HG03354 (cell line): Measurements from ENCODE around the gene DPF1.

Source experiments
- ATAC-seq: cut with Tn5 transposase; IDR thresholded peaks from one replicate; pipeline ENCODE4 v1.9.1; 2021; ENCODE audit warnings: mild to moderate bottlenecking; ENCODE audit not compliant: unreplicated experiment, poor library complexity, severe bottlenecking

The DPF1 gene

GRCh38 chr19:38173291-38174041, 50.6 kb downstream of the DPF1 start:
- ATAC-seq: no peak

GRCh38 chr19:38172001-38172400, 52.0 kb downstream of the DPF1 start:
- no peak for ATAC-seq

- ATAC-seq: no peak
Observed at GRCh38 chr19:38170334-38170733, 53.7 kb downstream of the DPF1 start.

GRCh38 chr19:38168637-38169036, 55.4 kb downstream of the DPF1 start:
- ATAC-seq: no peak

GRCh38 chr19:38165335-38165734, 58.7 kb downstream of the DPF1 start:
- ATAC-seq: no peak

- no peak for ATAC-seq
Observed at GRCh38 chr19:38164526-38164925, 59.5 kb downstream of the DPF1 start.

- no peak for ATAC-seq
Observed at GRCh38 chr19:38163419-38164290, 60.4 kb downstream of the DPF1 start.

- ATAC-seq: no peak
Observed at GRCh38 chr19:38162632-38163031, 61.4 kb downstream of the DPF1 start.

GRCh38 chr19:38162094-38162493, 61.9 kb downstream of the DPF1 start:
- ATAC-seq: no peak
